Thoracic aorta endothelial cell (primary cell): ENCODE measurements around the gene FBXW2. TPM values are rescaled to one million over a fixed set of nuclear protein-coding genes. Genes with fewer than 3 reads are reported as not detected.

Experiments used
- total RNA-seq: library from RNA; depleted of rRNA; stranded (reverse); fragments of >200 nt; gene quantifications from 2 replicates; pipeline ENCODE4 v1.2.3, GENCODE V29; 2012

Gene FBXW2, protein sequence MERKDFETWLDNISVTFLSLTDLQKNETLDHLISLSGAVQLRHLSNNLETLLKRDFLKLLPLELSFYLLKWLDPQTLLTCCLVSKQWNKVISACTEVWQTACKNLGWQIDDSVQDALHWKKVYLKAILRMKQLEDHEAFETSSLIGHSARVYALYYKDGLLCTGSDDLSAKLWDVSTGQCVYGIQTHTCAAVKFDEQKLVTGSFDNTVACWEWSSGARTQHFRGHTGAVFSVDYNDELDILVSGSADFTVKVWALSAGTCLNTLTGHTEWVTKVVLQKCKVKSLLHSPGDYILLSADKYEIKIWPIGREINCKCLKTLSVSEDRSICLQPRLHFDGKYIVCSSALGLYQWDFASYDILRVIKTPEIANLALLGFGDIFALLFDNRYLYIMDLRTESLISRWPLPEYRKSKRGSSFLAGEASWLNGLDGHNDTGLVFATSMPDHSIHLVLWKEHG
- 59.6 and 60.2 TPM in 2 replicates for total RNA-seq

DNA sequence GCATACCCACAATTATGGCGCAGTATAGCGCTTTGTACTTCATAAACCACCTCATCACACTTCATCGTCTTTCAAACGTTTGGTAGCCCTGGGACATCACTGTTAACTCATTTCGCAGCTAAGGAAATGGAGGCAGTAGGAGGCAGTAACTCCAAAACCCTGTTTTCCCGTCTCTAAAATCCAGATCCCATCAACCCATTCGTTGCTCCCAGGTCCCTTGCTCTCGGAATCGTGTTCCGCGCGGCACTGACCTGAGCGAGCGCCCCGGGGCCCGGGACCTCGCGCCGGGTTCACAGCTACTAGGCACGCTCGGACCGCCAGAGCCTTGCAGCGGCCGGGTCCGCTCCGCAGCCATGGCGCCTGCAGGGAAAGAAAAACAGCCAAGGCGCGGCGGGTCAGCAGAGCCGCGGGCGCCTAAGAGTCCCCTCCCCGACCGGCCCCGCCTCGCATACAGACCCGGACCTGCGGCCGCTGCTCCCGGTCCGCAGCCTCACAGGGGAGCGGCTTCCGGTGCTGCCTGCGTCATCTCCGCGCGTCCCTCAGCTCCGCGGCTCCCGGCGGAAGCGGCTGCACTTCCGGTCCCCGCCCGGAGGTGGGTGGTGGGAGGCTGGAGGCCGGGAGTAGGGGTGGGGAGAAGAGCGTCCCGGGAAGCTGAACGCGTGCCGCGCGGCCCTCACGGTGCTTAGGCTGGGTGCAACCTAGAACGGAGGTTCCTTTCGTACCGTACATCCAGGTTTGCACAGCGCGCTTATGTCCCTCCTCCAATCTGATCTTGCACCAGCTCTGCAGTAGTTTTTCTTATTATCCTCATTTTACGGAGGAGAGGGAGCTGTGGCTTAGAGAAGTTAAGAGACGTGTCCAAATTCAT lies at the start of gene FBXW2:
Gene FBXW2, minus strand, starts transcription at position 519 of the 868 bp plus-strand sequence. CDS start 5,158 bp downstream, outside the sequence.

DNA sequence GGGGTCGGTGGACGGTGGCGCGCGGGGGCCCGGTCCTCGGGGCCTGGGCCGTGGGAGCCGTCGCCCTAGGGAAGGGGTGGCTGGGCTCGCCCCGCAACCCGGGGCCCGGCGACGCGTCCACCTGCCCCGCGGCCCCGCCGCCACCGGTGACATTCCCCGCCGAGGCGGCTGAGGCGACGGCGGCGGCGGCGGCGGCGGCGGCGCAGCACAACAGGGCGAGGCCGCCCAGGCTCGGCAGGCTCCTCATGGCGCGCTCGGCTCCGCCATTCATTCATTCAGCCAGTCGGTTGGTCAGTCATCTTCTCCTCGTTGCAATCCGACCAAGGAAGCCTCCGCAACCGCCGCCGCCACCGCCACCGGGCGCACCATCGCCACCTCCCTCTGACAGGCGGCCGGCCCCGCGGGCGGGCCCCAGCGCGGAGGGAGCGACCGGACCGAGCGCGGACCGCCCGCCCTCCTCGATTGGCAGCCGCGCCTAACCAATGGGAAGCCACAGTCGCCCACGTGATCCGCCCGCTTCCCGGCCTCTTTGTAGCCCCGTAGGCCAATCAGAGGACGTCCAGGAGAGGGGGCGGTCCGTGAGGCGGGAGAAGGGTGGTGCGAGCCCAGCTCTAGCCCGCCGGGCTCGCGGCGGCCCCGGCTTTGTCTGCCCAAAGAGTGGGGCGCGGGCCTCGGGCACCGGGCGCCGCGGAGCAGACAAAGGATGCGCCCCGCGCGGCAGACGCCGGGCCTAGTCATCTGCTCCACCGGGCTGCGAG lies 78.9 kb downstream of the FBXW2 start, which contains the start of gene MEGF9:
Gene MEGF9, minus strand, starts transcription at position 383 of the 758 bp plus-strand sequence. Its CDS starts 112 bp downstream, at position 271.

Other genes with a start within 250 kb of the FBXW2 start
- 35.3 and 35.5 TPM in 2 replicates for gene CDK5RAP2, start 213.2 kb downstream of the FBXW2 start, total RNA-seq
- 24.3 and 40.0 TPM in 2 replicates for gene MEGF9, start 78.9 kb downstream of the FBXW2 start, total RNA-seq
- 58.0 and 62.5 TPM in 2 replicates for gene PSMD5, start 49.5 kb upstream of the FBXW2 start, total RNA-seq
- 50.4 and 82.0 TPM in 2 replicates for gene PHF19, start 83.8 kb upstream of the FBXW2 start, total RNA-seq
- gene TRAF1, start 133.4 kb upstream of the FBXW2 start, total RNA-seq = 1.1 and 1.3 TPM in 2 replicates